Epithelial cell of prostate (primary cell): ENCODE data around the gene UBA7.
"Not testable (repeated sequence)": the region's sequence is repeated elsewhere in the genome, so short reads cannot be mapped to it uniquely, and the experiment has no call there.

Experiments used
- DNase-seq: peaks from one replicate; pipeline ENCODE4 v3.0.0-alpha.2; 2011; ENCODE audit warnings: low read depth, low spot score
- H3K27ac ChIP-seq: fragments of 450-650 bp; 2 replicates; pipeline ENCODE4 v1.5.1; 2017; ENCODE audit warnings: mild to moderate bottlenecking

Gene UBA7, protein sequence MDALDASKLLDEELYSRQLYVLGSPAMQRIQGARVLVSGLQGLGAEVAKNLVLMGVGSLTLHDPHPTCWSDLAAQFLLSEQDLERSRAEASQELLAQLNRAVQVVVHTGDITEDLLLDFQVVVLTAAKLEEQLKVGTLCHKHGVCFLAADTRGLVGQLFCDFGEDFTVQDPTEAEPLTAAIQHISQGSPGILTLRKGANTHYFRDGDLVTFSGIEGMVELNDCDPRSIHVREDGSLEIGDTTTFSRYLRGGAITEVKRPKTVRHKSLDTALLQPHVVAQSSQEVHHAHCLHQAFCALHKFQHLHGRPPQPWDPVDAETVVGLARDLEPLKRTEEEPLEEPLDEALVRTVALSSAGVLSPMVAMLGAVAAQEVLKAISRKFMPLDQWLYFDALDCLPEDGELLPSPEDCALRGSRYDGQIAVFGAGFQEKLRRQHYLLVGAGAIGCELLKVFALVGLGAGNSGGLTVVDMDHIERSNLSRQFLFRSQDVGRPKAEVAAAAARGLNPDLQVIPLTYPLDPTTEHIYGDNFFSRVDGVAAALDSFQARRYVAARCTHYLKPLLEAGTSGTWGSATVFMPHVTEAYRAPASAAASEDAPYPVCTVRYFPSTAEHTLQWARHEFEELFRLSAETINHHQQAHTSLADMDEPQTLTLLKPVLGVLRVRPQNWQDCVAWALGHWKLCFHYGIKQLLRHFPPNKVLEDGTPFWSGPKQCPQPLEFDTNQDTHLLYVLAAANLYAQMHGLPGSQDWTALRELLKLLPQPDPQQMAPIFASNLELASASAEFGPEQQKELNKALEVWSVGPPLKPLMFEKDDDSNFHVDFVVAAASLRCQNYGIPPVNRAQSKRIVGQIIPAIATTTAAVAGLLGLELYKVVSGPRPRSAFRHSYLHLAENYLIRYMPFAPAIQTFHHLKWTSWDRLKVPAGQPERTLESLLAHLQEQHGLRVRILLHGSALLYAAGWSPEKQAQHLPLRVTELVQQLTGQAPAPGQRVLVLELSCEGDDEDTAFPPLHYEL

DNA sequence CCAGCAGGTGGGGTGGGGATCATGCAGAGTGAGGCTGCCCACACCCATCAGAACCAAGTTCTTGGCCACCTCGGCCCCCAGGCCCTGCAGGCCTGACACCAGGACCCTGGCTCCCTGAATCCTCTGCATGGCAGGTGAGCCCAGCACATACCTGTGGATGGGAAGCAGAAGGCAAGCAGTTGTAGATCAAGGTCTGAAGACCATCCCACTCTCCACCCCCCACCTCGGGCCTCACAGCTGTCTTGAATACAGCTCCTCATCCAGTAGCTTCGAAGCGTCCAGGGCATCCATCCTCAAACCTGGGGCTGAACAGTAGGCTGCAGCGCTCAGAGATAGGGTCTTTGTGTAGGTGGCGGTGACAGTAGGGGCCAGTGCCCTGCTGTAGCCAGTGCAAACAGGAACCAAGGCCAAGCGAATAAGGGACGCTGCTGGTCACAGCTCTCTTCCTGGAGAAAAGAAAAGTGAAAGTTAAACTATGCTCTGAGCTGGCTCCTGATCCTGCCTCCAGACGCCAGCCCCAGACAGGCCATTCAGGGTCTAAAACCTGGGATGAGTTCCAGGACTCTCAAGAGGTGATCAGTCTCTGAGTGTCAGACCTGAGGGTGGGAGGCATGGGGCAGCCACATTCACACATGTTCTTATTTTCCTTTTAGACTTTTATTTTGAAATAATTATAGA lies at the start of gene UBA7:
Gene UBA7, minus strand, starts transcription at position 457 of the 678 bp plus-strand sequence. Its CDS starts 166 bp downstream, at position 291.
- H3K27ac ChIP-seq, result no peak within 1 kb of the TSS

DNA sequence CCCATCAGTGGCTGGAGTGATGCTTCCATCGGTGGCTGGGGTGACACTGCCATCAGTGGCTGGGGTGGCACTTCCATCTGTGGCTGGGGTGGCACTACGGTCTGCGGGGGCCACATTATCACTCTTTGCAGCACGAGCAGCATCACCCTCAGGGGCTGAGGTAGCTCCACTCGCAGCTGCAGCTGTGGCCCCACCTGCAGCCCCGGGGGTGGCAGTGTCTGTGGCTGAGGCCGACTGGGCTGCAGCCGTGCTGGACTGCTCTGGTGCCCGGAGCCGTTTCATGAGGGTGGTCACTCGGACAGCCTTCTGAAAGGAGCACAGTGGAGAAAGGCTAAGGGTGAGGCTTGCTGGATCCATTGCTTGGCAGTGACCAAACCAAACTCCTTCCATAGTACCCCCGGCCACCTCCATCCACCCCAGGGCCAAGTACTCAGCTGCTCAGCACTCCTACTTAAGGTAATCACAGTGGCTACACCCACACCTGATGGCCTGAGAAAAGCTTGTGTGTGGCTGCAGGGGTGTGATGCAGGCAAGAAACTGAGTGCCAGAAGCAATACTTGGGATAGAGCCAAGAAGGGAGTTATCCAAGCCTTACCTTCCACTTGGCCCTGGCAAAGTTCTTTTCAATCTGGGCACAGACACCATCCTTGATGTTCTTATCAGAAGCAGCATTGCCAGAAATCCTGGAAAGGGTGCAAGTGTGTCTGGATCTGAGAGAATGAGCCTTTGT lies 46.0 kb upstream of the UBA7 start:
- H3K27ac ChIP-seq, result no peak overlapping the region
- DNase-seq, result no peak

More for the DNA sequence above, at the start of gene UBA7:
- no peak for DNase-seq

DNA sequence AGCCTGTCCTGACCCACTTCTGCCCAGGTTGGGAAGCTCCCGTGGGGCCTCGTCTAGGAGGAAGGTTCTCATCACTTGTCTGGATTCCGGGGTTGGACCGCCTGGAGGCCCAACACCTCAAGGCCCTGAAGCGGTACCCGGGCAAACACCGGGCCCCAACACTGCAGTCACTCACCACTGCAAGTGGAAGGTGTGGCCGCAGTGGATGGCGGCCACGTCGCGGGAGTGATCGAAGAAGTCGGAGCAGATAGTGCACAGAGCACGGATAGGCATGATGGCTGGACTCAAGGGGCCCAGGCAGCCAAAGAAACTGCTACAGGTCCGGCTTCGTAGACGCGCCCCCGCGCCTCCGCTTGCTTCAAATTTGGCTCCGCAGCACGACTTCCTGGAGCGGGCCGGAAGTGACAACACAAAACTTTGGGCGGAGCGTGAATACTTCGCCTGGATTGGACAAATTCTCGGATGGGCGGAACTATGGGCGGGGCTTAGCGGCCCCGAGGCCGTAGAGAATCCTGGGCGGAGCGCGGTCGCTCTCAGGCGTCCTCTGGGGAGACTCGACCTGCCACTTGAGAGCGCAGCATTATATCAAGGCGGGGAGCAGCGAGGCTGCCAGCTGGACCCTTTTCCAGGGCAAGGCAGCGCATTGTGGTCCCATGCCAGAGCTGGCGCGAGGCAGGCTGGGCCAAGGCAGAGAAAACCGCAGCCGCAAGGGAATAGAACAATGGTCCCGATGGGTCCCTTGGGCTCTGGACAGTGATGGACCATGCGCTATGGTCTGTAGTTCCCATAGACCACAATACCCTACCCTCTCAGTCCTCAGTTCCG lies 42.6 kb upstream of the UBA7 start, which contains the start of gene TRAIP:
Gene TRAIP, minus strand, starts transcription at position 384 of the 825 bp plus-strand sequence. Its CDS starts 111 bp downstream, at position 273.
- peak; percentile 45 for DNase-seq
- no peak within 1 kb of the TSS for H3K27ac ChIP-seq

DNA sequence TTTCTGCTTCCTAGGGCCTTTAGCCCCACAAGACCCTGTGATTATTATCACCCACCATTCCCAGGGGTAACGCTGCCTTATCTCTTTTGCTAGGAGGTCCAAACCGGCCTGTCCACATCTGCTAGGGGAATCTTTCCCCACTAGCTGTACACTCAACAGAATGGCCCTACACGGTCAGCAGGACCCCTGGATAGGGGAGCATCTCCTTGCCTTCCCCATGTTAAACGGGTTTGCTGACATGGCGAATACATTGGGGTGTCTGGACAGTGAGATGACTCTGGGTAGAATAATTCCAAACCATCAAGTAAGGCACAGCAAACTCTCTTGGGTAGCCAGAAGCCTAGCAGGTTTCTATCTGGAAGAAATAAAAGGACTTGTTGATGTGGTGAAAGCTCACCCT lies 41.9 kb upstream of the UBA7 start:
- H3K27ac ChIP-seq, result no peak overlapping the region
- DNase-seq, result no peak

DNA sequence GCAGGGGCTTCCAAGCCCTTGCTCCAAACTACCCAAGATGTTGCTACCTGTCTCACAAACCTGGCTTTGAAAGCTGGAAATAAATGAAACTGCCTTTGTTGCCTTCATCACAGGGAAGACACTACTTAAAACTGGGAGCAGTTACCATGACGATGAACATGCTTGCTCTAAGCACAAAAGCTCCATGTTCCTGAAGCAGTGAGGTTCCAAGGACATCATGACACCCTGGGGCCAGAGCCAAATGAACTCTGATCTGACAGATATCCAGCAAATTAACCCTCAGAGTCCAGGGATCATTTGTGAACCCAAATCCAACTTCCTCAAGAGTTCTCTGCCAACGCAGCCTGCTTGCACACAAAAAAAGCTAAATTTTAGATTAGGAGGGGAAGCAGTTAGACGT lies 31.9 kb upstream of the UBA7 start:
- DNase-seq, result no peak
- no peak overlapping the region for H3K27ac ChIP-seq

DNA sequence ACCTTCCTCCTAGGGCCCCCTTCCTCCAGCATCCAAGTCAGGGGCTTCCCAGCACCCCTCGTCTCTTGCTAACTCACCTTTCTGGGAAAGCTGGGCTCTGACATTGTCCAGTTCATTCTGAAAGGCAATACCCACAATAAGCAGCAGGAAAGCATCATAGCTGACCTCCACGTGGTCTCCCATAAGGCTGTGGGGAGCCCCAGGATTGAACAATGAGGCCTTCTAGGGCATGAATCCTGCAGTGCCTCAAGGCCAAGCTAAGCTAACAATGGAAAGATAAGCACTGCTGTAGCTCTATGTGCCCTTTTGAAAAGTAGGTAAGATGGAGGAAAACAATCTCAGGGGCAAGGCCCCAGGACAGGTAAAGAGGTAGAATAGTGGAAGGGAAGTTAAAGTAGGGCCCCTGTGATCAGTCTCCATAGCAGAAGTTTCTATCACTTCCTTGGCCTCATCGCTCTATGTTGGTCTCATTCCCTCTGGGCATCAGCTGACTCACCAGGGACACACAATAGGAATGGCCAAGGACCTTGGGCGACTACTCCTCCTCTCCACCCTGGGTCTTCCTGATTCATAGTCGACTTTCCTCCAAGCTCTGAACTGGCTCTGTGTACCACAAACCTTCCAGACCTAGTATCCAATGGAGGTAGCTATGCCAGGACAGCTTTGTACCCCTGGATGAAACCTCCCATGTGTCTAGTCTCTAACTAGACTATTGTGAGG lies 30.9 kb upstream of the UBA7 start:
- DNase-seq, result no peak

DNA sequence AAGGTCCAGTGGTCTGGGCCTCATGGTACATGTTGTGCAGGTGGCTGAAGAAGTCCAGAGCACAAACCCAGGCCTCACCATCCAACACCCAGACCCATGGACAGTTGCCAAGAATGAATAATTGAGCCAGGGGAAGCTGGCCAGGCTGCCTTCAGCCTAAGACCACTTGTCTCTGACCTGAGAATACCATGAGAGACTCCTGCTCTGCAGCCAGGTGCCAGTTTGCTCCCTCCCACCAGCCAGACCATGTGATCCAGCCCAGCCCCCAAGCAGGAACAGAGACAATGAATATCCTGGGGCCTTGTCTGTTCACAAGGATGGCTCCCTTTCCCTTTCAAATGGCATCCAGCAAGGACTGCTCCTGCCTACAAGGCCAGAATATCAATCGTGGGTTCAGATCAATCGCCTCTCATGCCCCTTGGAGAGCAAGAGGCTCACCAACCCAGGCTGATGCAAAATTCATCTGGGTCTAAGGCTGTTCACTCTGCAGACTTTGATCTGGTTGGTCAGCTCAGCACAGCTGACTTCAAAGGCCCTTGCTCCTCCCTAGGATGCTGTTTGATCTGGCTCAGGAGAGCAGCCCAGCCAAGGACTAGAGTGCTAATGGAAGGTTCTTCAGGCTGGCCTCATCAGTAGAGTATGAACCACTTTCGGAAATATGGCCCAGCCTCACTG lies 29.2 kb upstream of the UBA7 start:
- no peak overlapping the region for H3K27ac ChIP-seq
- no peak for DNase-seq

More for the DNA sequence above, 30.9 kb upstream of the UBA7 start:
- no peak overlapping the region for H3K27ac ChIP-seq

DNA sequence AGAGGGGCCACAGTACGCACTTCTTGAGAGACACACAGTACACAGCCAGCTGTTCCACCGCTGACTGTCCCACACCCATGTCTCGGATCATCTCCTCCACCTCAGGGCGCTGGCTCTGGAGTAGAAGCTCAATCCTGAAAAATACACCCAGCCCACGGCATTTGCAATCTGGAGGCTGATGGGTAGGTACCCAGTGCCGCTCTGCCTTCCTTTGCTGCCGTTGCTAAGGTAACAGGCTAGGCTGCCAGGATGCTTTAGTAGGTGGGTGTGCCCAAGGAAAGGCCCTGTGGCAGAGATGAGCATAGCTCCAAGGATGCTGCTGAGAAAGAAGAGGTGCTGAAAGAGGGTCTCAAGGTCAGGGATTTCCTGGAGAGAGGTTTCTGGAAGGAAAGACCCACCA lies 28.1 kb upstream of the UBA7 start:
- no peak overlapping the region for H3K27ac ChIP-seq
- DNase-seq, result no peak

DNA sequence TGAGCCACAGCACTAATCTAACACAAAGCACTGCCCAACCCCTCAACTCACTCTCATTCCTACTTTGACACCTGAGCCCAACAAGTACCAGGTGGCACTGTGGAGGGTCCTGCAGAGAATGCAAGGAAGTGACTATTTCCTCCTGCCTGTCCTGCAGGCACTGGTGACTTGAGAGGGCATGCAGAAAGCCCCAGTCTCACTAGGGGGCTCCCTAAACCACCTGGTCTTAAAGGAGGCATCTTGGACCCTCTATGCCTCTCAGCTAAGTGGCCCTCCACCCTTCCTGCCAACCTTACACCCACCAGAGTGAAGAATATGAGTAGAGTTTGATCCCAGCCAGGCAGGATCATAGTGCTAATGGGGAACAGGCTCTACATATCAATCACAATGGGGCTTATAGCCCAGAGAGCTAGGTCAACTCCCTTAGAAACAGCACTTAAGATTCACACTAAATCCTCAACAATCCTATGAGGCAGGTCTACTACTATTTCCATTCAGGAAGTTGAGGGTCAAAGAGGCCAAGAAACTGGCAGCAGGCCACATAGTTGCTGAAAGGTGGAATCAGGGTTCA lies 27.5 kb upstream of the UBA7 start:
- DNase-seq, result no peak
- H3K27ac ChIP-seq, result no peak overlapping the region

DNA sequence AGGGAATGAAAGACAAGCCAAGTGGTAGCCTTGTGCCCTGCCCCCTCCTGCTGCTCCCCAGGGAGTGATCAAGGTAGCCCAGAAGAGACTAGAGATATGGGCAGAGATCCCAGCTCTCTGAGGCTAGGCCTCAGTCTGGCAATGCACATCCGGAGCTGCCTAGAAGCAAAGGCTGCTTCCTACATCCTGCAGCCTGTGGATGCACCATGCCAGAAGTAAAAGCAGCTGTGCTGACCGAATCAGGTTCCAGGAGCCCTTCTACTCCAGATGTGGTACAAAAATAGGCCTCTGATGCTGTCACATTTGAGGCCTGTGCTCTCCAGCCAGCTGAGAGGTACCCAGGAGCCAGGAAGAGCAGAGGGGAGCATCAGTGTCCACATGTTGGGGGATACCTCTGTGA lies 26.6 kb upstream of the UBA7 start:
- DNase-seq, result no peak
- no peak overlapping the region for H3K27ac ChIP-seq

DNA sequence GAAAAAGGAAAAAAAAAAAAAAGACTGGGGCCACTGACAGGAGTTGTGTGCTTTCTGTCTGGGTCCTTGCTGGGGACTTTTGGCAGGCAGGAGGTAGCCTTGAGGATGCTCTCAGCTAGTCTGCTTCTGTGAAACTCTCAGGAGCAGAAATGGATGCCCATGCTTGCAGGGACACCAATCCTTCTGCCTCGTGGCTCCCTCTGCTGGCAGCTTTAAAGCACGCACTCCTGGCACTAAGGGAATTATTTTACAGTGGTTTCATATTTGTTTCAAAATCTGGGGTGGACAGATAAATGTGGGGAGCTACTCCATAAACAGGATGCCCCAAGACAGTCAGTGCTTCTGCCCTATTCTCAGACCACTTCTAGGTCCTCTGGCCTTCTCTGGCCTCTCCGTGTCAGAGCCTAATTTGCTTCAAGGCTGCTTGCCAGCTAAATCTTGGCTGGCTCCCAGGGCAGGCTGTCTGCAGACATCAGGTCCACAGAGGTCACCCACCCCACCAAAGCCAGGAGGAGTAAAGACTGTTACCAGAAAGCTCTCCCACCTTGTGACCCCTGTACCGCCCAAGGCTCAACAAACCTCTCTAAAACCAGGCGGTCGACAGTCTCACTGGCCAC lies 25.5 kb upstream of the UBA7 start:
- H3K27ac ChIP-seq, result no peak overlapping the region
- peak; percentile 12 for DNase-seq

DNA sequence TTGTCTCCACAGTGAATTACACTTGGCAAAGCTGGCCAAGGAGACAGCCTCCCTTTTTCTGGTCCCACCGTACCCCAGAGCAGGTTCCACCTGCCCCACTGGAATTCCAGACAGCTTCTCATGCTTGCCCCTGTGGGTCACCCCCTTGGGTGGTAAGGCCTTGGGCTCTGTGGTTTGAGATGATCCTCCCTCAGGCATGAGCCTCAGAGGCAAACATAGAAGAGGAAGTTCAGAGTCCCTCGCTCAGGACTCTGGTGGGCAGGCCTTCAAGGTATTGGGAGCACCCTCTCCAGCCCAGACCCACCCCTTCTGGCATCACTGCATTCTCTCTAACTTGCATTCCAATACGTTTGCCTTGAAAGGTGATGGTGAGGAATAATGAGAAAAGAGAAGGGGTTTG lies 17.6 kb upstream of the UBA7 start:
- no peak overlapping the region for H3K27ac ChIP-seq
- DNase-seq, result no peak

DNA sequence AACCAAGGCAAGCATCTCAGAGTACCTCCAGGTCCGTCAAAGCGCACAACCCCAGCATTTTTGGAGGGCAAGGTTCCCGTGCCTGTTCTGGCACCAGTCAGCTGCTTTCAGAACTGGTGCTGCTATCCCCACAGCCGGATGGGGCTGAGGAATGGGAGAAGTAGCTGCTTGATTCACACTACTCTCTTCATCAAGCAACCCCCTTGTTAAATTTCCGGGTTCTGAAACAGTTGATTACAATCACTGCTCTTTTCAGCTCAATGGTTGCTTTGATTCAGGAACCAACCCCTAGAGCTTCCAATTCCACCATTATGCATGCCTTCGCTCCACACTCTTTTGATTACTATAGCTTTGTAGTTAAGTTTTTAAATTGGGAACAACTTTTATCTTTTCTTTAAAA lies 12.3 kb upstream of the UBA7 start:
- no peak overlapping the region for H3K27ac ChIP-seq
- DNase-seq, result no peak

DNA sequence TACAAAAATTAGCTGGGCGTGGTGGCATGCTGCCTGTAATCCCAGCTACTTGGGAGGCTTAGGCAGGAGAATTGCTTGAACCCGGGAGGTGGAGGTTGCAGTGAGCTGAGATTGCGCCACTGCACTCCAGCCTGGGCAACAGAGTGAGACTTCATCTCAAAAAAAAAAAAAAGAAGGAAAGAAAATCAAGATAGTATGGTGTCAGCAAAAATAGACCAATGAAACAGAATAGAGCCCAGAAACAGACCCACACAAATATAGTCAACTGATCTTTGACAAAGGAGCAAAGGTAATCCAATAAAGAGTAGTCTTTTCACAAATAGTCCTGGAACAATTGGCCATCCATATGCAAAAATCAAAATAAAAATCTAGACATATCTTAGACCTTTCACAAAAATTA lies 9.4 kb upstream of the UBA7 start:
- DNase-seq, H3K27ac ChIP-seq: not testable (repeated sequence)

DNA sequence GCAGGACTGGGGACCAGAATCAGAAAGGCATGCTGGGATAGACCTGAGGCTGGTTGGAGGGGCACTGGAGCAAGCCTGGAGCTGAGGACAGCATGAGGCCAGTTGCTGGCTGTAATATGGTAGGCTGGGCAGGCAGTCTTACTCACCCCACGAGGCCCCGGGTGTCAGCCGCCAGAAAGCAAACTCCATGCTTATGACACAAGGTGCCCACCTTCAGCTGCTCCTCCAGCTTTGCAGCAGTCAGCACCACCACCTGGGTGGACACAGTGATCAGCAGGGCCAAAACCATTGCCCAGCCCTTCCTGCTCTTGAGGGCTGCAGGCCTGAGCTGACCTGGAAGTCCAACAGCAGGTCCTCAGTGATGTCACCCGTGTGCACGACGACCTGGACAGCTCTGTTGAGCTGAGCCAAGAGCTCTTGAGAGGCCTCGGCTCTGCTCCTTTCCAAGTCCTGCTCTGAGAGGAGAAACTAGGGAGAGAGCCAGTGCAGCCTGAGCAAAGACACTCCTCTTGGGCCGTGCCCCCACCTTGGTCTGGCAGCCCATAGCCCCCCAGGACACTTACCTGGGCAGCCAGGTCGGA lies 747 bp downstream of the UBA7 start:
- H3K27ac ChIP-seq, result no peak overlapping the region
- DNase-seq, result no peak

DNA sequence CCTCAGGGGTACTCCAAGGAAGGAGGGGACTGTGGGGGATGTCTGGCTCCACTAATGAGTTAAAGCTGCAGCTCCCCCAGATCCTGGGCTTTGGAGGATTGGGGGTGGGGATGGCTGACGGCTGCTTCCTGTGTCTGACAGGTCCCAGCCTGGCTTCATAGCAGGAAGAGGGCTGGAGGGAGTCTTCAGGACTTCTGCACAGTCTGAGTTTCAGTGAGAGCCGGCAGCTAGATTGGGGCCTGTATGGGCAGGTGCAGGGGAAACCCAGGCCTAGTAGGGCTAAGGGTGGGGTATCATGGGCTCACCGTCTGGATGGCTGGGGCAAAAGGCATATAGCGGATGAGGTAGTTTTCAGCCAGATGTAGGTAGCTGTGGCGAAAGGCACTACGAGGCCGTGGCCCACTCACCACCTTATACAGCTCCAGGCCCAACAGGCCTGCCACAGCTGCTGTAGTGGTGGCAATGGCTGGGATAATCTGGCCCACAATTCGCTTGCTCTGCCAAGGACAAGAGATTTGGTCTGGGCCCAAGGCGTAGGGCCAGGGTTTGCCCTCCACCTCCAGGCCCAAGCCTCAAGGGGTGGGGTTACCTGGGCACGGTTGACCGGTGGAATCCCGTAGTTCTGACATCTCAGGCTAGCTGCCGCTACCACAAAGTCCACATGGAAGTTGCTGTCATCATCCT lies 6.2 kb downstream of the UBA7 start:
- no peak for DNase-seq
- no peak overlapping the region for H3K27ac ChIP-seq
